HCT116 (cell line): ENCODE results near the gene CHCHD10. TPM values are rescaled to one million over a fixed set of nuclear protein-coding genes. Genes with fewer than 3 reads are reported as not detected.

ENCODE experiments used
- ATAC-seq: fragments of 200-7000 bp; cut with Tn5 transposase; 2 replicates; pipeline ENCODE4 v1.9.1; 2020; ENCODE audit warnings: mild to moderate bottlenecking, moderate library complexity
- BruUV-seq: library from RNA; stranded (reverse); fragments of 400-500 nt; replicated peaks from 2 replicates; lab custom pipeline; 2021; lab: Mats Ljungman, UMichigan
- CTCF ChIA-PET: fragments of 300-600 bp; sonication (Branson Sonifier 250); formaldehyde crosslinking; loops from one replicate; lab custom pipeline; 2021; ENCODE audit warnings: antibody characterized with exemption; lab: Charles Lee
- POLR2A ChIA-PET: fragments of 300-600, 350-600 bp; sonication (Branson Sonifier 250); formaldehyde crosslinking; loops from one replicate; lab custom pipeline; 2021; ENCODE audit warnings: antibody characterized with exemption; lab: Charles Lee
- RAD21 ChIA-PET, 2 experiments: fragments of 300-600 bp; sonication (Branson Sonifier 250); formaldehyde crosslinking; loops; one replicate each; lab custom pipeline; 2023; ENCODE audit warnings: low total read pairs in 2 of 2; ENCODE audit not compliant: uncharacterized antibody in 2 of 2, unreplicated experiment in 2 of 2, low non-redundant PET in 1 of 2; lab: Charles Lee
- DNase-seq: peaks from one replicate; pipeline ENCODE4 v3.0.0-alpha.2; 2010; ENCODE audit warnings: low read depth, low spot score
- H2AFZ ChIP-seq: fragments of 200-600 bp; shearing (Covaris generic), sonication (generic); 2 replicates; pipeline ENCODE4 v1.6.1; 2017; ENCODE audit warnings: low read depth, mixed run types, mixed read lengths, antibody characterized with exemption, low read length; ENCODE audit not compliant: poor library complexity, severe bottlenecking
- H3K27ac ChIP-seq: 2 replicates; pipeline ENCODE4 v1.5.1; 2012; ENCODE audit warnings: low read depth, low read length
- H3K27me3 ChIP-seq: fragments of 200-600 bp; sonication (generic); 2 replicates; pipeline ENCODE4 v1.6.1; 2016; ENCODE audit warnings: mixed run types, low read length, mixed read lengths; ENCODE audit not compliant: insufficient read depth
- H3K36me3 ChIP-seq, 2 experiments: fragments of 200-500 bp in 1 of 2; fragments of 200-600 bp in 1 of 2; sonication (Bioruptor generic) in 1 of 2; sonication (generic) in 1 of 2; 2 replicates each; pipeline versions ENCODE4 v1.5.1 to v1.6.1; 2014 to 2016; ENCODE audit warnings: low read length in 2 of 2, inconsistent platforms in 1 of 2, mixed read lengths in 1 of 2, mixed run types in 1 of 2; ENCODE audit not compliant: insufficient read depth in 2 of 2, control insufficient read depth in 1 of 2
- H3K4me1 ChIP-seq, 2 experiments: fragments of 200-600 bp in 1 of 2; sonication (generic) in 1 of 2; 2 replicates each; pipeline versions ENCODE4 v1.5.1 to v1.6.1; 2012 to 2017; ENCODE audit warnings: low read length in 2 of 2, inconsistent platforms in 1 of 2, mild to moderate bottlenecking in 1 of 2, mixed read lengths in 1 of 2, mixed run types in 1 of 2, moderate library complexity in 1 of 2; ENCODE audit not compliant: insufficient read depth in 2 of 2, control insufficient read depth in 1 of 2
- H3K4me2 ChIP-seq: fragments of 200-600 bp; sonication (generic); 2 replicates; pipeline ENCODE4 v1.6.1; 2017; ENCODE audit warnings: mixed run types, low read length, mixed read lengths
- H3K4me3 ChIP-seq, 2 experiments: fragments of 200-600 bp in 1 of 2; sonication (generic) in 1 of 2; replicated peaks in 1 of 2; 2 replicates each; pipeline ENCODE4 v1.5.1; 2011 to 2016; ENCODE audit warnings: low read length in 2 of 2, control low read depth in 1 of 2, low read depth in 1 of 2, mild to moderate bottlenecking in 1 of 2, mixed read lengths in 1 of 2, mixed run types in 1 of 2
- H3K79me2 ChIP-seq: fragments of 200-600 bp; sonication (generic); 2 replicates; pipeline ENCODE4 v1.6.1; 2017; ENCODE audit warnings: mild to moderate bottlenecking, mixed run types, low read length, moderate library complexity, mixed read lengths; ENCODE audit not compliant: insufficient read depth
- H3K9ac ChIP-seq: fragments of 200-600 bp; sonication (generic); 2 replicates; pipeline ENCODE4 v1.6.1; 2016; ENCODE audit warnings: low read length, mixed read lengths
- H3K9me2 ChIP-seq: fragments of 200-600 bp; sonication (generic), shearing (Covaris generic); 2 replicates; pipeline ENCODE4 v1.6.1; 2017; ENCODE audit warnings: mixed run types, mild to moderate bottlenecking, moderate library complexity; ENCODE audit not compliant: insufficient read depth
- H3K9me3 ChIP-seq, 2 experiments: fragments of 200-500 bp in 1 of 2; fragments of 200-600 bp in 1 of 2; sonication (Bioruptor generic) in 1 of 2; sonication (generic) in 1 of 2; 2 replicates each; pipeline ENCODE4 v1.6.1; 2014 to 2017; ENCODE audit warnings: low read length in 2 of 2, mixed read lengths in 2 of 2, inconsistent platforms in 1 of 2, low read depth in 1 of 2, mild to moderate bottlenecking in 1 of 2, mixed run types in 1 of 2, moderate library complexity in 1 of 2; ENCODE audit not compliant: control insufficient read depth in 1 of 2, insufficient read depth in 1 of 2
- H4K20me1 ChIP-seq: fragments of 200-600 bp; sonication (generic), shearing (Covaris generic); 2 replicates; pipeline ENCODE4 v1.6.1; 2017; ENCODE audit warnings: mixed run types, mild to moderate bottlenecking, moderate library complexity; ENCODE audit not compliant: insufficient read depth
- ATF3 ChIP-seq: IDR thresholded peaks from 2 replicates; pipeline ENCODE4 v1.6.1; 2012
- CBX3 ChIP-seq: IDR thresholded peaks from 2 replicates; pipeline ENCODE4 v1.6.1; 2012; ENCODE audit warnings: low read depth
- CEBPB ChIP-seq: IDR thresholded peaks from 2 replicates; pipeline ENCODE4 v1.6.1; 2012; ENCODE audit warnings: low read depth
- EZH2phosphoT487 ChIP-seq: fragments of 200-600 bp; IDR thresholded peaks from 2 replicates; pipeline ENCODE4 v1.6.1; 2018; ENCODE audit warnings: antibody characterized with exemption, borderline replicate concordance
- FOSL1 ChIP-seq: IDR thresholded peaks from 2 replicates; pipeline ENCODE4 v1.6.1; 2012; ENCODE audit warnings: low read depth
- JUND ChIP-seq: IDR thresholded peaks from 2 replicates; pipeline ENCODE4 v1.6.1; 2012
- POLR2A ChIP-seq: IDR thresholded peaks from 2 replicates; pipeline ENCODE4 v1.7.0; 2011; ENCODE audit warnings: borderline replicate concordance; ENCODE audit not compliant: insufficient read depth, insufficient read length; ENCODE audit errors: extremely low read depth
- SIN3A ChIP-seq: IDR thresholded peaks from 2 replicates; pipeline ENCODE4 v1.6.1; 2012; ENCODE audit warnings: low read depth
- YY1 ChIP-seq: IDR thresholded peaks from 2 replicates; pipeline ENCODE4 v1.6.1; 2011; ENCODE audit warnings: low read length, low read depth, moderate library complexity, mild to moderate bottlenecking; ENCODE audit not compliant: insufficient replicate concordance; ENCODE audit errors: extremely low read depth
- ZBTB33 ChIP-seq: IDR thresholded peaks from 2 replicates; pipeline ENCODE4 v1.6.1; 2011; ENCODE audit warnings: mild to moderate bottlenecking, low read length, moderate library complexity; ENCODE audit not compliant: insufficient replicate concordance; ENCODE audit errors: extremely low read depth
- intact Hi-C: fragments of 100-400 bp; cut with micrococcal nuclease; formaldehyde crosslinking; loops from 2 replicates; pipeline ENCODE4 v1.10.0; 2022
- total RNA-seq: library from RNA; stranded (reverse); gene quantifications from one replicate; pipeline ENCODE4 v1.2.1, GENCODE V29; 2021; ENCODE audit not compliant: unreplicated experiment

CHCHD10 gene
- total RNA-seq, 1 experiment from 2014 or later, result 279 TPM

GRCh38 chr22:23756891-23757290, 10.9 kb downstream of the CHCHD10 start:
- H2AFZ ChIP-seq, result no peak overlapping the region
- ChIA-PET POLR2A (no interaction called here), CTCF (interaction anchor here (1.8 kb wide), 1 partner anchor 10 kb away, joined by 8 read pairs; the partner anchor contains the start of gene CHCHD10), RAD21 (no interaction called here)
- no peaks in the 10 kb centered on the region for H3K9me3 ChIP-seq
- no peak overlapping the region for H3K9ac ChIP-seq
- no peak overlapping the region for H3K27ac ChIP-seq
- no TSS peak for BruUV-seq
- H3K36me3 ChIP-seq, result no peaks in the 10 kb centered on the region
- H3K4me3 ChIP-seq, result no peak overlapping the region
- no peak for TF ChIP-seq EZH2phosphoT487
- TF ChIP-seq CBX3, result no peak
- TF ChIP-seq ZBTB33, result no peak
- no peak for TF ChIP-seq JUND
- TF ChIP-seq CEBPB, result no peak
- TF ChIP-seq YY1, result no peak
- TF ChIP-seq SIN3A, result no peak
- TF ChIP-seq ATF3, result no peak
- TF ChIP-seq POLR2A, result no peak
- no peak for TF ChIP-seq FOSL1
- TF ChIP-seq, all 23 proteins: peak for 0
- H3K79me2 ChIP-seq, result no peaks in the 10 kb centered on the region
- H3K9me2 ChIP-seq, result no peaks in the 10 kb centered on the region
- H4K20me1 ChIP-seq, result no peaks in the 10 kb centered on the region
- no peak for DNase-seq
- H3K4me2 ChIP-seq, result no peak overlapping the region
- ATAC-seq, result no peak
- intact Hi-C loops, result no loop called here
- no peaks in the 10 kb centered on the region for H3K27me3 ChIP-seq
- peaks cover 3 to 6% of the 10 kb centered on the region in 2 experiments for H3K4me1 ChIP-seq
